Measurements from ENCODE around the gene PHF23. TPM values are rescaled to one million over a fixed set of nuclear protein-coding genes. Genes with fewer than 3 reads are reported as not detected.

The PHF23 gene
- total RNA-seq, 1 donor: 24.2 TPM

GRCh38 chr17:7221278-7222092 is 17.8 kb downstream of the PHF23 start:
- no peak for DNase-seq (ENCODE audit: low read depth in 2 of 3, low spot score in 2 of 3)

DNA sequence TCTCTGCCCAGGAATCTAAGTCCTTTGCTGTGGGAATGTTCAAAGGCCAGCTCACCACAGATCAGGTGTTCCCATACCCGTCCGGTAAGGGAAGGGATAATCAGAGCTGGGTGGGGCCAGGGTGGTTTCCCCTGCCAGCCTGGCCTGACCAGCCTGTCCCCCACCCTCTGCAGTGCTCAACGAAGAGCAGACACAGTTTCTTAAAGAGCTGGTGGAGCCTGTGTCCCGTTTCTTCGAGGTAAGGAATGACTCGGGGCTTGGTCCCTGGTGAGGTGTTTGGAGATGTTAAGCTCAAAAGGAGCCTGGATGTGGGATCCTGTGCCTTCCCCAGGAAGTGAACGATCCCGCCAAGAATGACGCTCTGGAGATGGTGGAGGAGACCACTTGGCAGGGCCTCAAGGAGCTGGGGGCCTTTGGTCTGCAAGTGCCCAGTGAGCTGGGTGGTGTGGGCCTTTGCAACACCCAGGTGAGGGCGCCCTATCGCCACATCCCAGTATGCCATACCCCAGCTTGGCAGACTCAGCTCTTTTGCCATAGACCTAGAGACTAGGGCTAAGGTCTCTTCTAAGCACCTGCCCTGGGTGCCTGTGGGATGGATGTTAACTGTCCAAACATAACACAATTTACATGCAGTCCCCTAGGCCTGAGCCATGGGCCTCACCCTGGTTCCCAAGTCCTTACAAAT is 18.5 kb downstream of the PHF23 start:
- DNase-seq (ENCODE audit: low read depth in 2 of 3, low spot score in 2 of 3): peak in 1 of 3 donors; percentile 74

GRCh38 chr17:7219812-7220592 is 19.3 kb downstream of the PHF23 start, which contains the start of the genes ACADVL and DLG4:
TSS of gene ACADVL (plus strand) at chr17:7219938. CDS start at chr17:7219985, 47 bp downstream.
TSS of gene DLG4 (minus strand) at chr17:7219836.
- DNase-seq (ENCODE audit: low read depth in 2 of 3, low spot score in 2 of 3): peak in 2 of 3 donors; percentile 85

DNA sequence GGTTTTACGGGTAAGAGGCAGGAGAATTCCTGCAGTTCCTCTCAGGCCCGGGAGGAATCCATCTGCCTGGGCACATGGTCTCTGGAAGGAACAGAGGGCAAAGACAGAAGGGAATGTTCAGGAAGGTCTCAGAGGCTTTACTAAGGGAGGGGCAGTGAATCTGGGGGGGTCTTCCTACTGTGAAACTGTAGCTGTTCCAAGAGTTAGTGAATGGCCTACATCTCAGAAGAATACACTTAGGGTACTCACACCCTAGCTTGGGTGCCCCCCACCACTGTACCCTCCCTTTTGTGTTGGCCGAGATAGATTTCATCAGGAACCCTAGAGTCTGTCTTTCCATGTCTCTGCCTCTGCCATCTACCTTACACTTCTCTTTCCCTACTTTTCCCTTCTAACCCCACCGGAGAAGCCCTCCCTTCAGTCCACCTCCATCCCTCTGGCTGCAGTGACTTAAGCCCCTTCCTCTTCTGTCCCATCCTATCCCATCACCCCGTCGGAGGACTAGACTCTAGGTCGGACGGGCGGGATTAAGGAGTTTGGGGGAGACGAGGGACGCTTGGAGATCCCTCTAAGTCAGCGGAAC is 19.9 kb downstream of the PHF23 start:
- no peak for DNase-seq (ENCODE audit: low read depth in 2 of 3, low spot score in 2 of 3)

- no peak for DNase-seq (ENCODE audit: low read depth in 2 of 3, low spot score in 2 of 3)
Measured at GRCh38 chr17:7218758-7219157, 20.5 kb downstream of the PHF23 start.

- no peak for DNase-seq (ENCODE audit: low read depth in 2 of 3, low spot score in 2 of 3)
Measured at GRCh38 chr17:7218166-7218565, 21.1 kb downstream of the PHF23 start.

GRCh38 chr17:7217113-7217987 is 21.9 kb downstream of the PHF23 start:
- DNase-seq (ENCODE audit: low read depth in 2 of 3, low spot score in 2 of 3): peak in 1 of 3 donors; percentile 75

DNA sequence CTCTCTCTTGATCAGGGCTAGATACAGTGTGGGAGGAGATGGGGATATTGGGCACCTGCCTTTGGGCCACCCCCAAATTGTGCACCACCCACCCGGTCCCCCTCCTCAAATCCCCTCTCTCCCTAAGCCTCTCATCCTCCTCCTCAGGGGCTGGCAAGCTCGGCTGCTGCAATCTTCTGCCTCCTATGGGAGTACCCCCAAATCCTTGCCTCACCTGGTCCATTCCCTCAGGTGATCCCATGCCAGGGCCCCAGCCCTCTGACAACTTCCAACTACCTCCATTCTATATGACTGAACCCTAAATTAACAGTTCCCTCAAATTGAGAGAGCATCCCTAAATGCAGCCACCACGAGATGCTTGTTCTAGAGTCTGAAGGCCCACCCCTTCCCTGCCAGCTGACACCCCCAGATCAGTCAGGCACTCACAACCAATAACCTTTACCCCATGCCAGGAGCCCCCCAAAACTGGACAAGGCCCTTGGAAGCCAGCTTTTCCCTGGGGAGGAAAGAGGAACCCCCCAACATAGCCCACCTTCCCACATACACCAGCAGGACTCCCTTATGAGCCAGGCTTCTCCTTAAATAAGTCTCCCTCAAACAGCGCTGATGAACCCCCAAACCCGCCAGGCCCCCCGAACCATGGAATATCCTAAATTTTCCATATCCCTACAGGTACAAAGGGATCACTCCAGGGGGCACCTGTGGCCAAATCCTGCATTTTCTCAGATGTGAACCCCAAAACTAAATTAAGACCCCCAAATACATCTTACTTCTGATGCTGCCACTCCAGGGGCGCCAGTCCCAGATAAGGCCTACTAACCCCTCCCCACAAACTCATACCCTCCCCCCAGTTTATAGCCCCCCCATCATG is 22.8 kb downstream of the PHF23 start:
- DNase-seq (ENCODE audit: low read depth in 2 of 3, low spot score in 2 of 3): no peak

DNA sequence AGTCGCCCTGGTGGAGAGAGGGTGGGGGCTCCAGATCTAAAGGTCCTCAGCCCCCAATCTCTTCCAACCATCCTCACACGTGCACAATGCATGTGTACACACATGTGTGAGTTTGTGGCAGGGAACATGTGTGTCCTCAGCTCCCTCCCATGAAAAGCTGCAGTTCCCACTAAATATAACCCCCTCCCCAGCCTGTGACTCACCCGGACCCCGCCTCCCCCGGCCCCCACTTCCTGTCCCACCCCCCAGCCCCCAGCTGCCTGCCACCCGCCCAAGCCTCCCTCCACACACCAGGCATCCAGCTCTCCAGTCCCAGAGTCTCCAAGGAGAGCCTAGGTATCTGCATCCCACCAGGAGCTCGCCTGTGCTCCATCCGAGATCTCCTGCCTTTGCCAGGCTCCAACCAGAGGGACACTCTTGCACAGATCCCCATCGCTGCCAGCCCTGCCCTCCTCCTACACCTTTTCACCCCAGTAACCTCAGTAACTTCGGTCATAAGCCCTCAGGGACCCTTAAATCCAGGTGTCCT is 23.5 kb downstream of the PHF23 start:
- no peak for DNase-seq (ENCODE audit: low read depth in 2 of 3, low spot score in 2 of 3)

GRCh38 chr17:7215136-7215638 is 24.1 kb downstream of the PHF23 start:
- DNase-seq (ENCODE audit: low read depth in 2 of 3, low spot score in 2 of 3): no peak

GRCh38 chr17:7214300-7215135 is 24.7 kb downstream of the PHF23 start:
- peak; percentile 95 to 99 (median 99) for DNase-seq (ENCODE audit: low read depth in 2 of 3, low spot score in 2 of 3)

- peak; percentile 83 to 96 (median 94) for DNase-seq (ENCODE audit: low read depth in 2 of 3, low spot score in 2 of 3)
Measured at GRCh38 chr17:7213895-7214299, 25.4 kb downstream of the PHF23 start.

- DNase-seq (ENCODE audit: low read depth in 2 of 3, low spot score in 2 of 3): no peak
Measured at GRCh38 chr17:7211491-7212273, 27.6 kb downstream of the PHF23 start.

- DNase-seq (ENCODE audit: low read depth in 2 of 3, low spot score in 2 of 3): no peak
Measured at GRCh38 chr17:7208754-7209460, 30.4 kb downstream of the PHF23 start.

DNA sequence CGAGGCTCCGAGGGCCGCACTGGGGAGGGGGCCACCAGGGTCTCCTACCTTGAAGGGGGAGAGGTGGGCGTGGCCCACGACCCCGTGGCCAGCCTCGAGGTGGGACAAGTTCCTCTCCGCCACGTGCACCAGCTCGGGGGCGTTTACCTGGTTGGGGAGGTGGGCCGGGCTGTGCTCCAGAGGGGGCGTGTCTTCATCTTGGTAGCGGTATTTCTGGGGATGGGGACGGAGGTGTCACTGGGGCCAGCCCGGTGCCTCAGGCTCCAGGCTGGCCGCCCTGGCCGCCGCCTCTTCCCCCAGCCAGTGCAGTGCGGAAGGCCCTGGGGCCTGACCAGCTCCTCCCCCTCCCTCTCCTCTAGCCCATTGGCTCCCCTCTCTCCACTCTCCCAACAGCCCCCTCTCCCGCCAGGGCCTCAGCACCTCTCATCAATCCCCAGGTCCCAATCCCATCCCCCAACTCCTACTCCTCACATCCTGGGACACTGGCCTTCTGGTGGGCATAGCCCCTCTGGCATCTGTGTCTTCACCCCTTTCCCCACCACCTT is 31.2 kb downstream of the PHF23 start:
- no peak for DNase-seq (ENCODE audit: low read depth in 2 of 3, low spot score in 2 of 3)
